ENCODE measurements around the gene ZNF669. TPM values are rescaled to one million over a fixed set of nuclear protein-coding genes. Genes with fewer than 3 reads are reported as not detected.

ZNF669 gene
- total RNA-seq, 2 experiments from 2014 or later, result 12.8 to 14.1 TPM

GRCh38 chr1:247077876-247078257 is 26.3 kb downstream of the ZNF669 start:
- Mint-ChIP-seq H3K27ac (no peak overlapping the region), H3K9me3 (peaks cover 20% of the 10 kb centered on the region), H3K36me3 (peaks cover 14% of the 10 kb centered on the region), H3K27me3 (peaks cover 7% of the 10 kb centered on the region), H3K4me1 (peaks cover 21% of the 10 kb centered on the region), H3K4me3 (peak overlapping the region; percentile 86)
- DNase-seq (no peak), ATAC-seq (ENCODE audit: low read depth) (no peak)
- POLR2A ChIA-PET, result interaction anchor here (1.1 kb wide), 2 partner anchors 133 to 146 kb away, joined by 3 to 6 read pairs; partner anchors contain the start of gene AHCTF1

GRCh38 chr1:247077213-247077612 is 26.9 kb downstream of the ZNF669 start:
- H3K9me3 Mint-ChIP-seq, result peaks cover 15% of the 10 kb centered on the region
- peaks cover 14% of the 10 kb centered on the region for H3K36me3 Mint-ChIP-seq
- ATAC-seq (ENCODE audit: low read depth), result no peak
- no peak for DNase-seq
- H3K4me3 Mint-ChIP-seq, result peak overlapping the region; percentile 86
- H3K27me3 Mint-ChIP-seq, result peaks cover 5% of the 10 kb centered on the region
- peaks cover 21% of the 10 kb centered on the region for H3K4me1 Mint-ChIP-seq
- H3K27ac Mint-ChIP-seq, result no peak overlapping the region
- POLR2A ChIA-PET, result no interaction called here

- Mint-ChIP-seq H3K4me3 (no peak overlapping the region), H3K4me1 (no peaks in the 10 kb centered on the region), H3K9me3 (peaks cover 35% of the 10 kb centered on the region), H3K27ac (no peak overlapping the region), H3K36me3 (peaks cover 13% of the 10 kb centered on the region), H3K27me3 (no peaks in the 10 kb centered on the region)
- ATAC-seq (ENCODE audit: low read depth), result no peak
- DNase-seq, result no peak
- POLR2A ChIA-PET, result no interaction called here
Observed at GRCh38 chr1:247070645-247071044, 33.5 kb downstream of the ZNF669 start.

GRCh38 chr1:247064304-247064703 is 39.9 kb downstream of the ZNF669 start:
- Mint-ChIP-seq H3K9me3 (peaks cover 34% of the 10 kb centered on the region), H3K27ac (no peak overlapping the region), H3K4me1 (no peaks in the 10 kb centered on the region), H3K36me3 (peaks cover 15% of the 10 kb centered on the region), H3K27me3 (no peaks in the 10 kb centered on the region), H3K4me3 (no peak overlapping the region)
- DNase-seq, result no peak
- no peak for ATAC-seq (ENCODE audit: low read depth)
- POLR2A ChIA-PET, result no interaction called here

GRCh38 chr1:247060771-247061170 is 43.4 kb downstream of the ZNF669 start:
- no peaks in the 10 kb centered on the region for H3K27me3 Mint-ChIP-seq
- H3K4me1 Mint-ChIP-seq, result peaks cover 1% of the 10 kb centered on the region
- DNase-seq (no peak), ATAC-seq (ENCODE audit: low read depth) (no peak)
- peaks cover 25% of the 10 kb centered on the region for H3K36me3 Mint-ChIP-seq
- H3K27ac Mint-ChIP-seq, result no peak overlapping the region
- peaks cover 24% of the 10 kb centered on the region for H3K9me3 Mint-ChIP-seq
- POLR2A ChIA-PET, result no interaction called here
- no peak overlapping the region for H3K4me3 Mint-ChIP-seq

- no peak overlapping the region for H3K27ac Mint-ChIP-seq
- peaks cover 20% of the 10 kb centered on the region for H3K36me3 Mint-ChIP-seq
- peaks cover 30% of the 10 kb centered on the region for H3K9me3 Mint-ChIP-seq
- DNase-seq, result no peak
- no peak overlapping the region for H3K4me3 Mint-ChIP-seq
- no peak for ATAC-seq (ENCODE audit: low read depth)
- POLR2A ChIA-PET, result no interaction called here
- H3K4me1 Mint-ChIP-seq, result peaks cover 8% of the 10 kb centered on the region
- H3K27me3 Mint-ChIP-seq, result no peaks in the 10 kb centered on the region
Observed at GRCh38 chr1:247056071-247056470, 48.1 kb downstream of the ZNF669 start.

- Mint-ChIP-seq H3K4me1 (peaks cover 8% of the 10 kb centered on the region), H3K36me3 (peaks cover 20% of the 10 kb centered on the region), H3K27me3 (no peaks in the 10 kb centered on the region), H3K4me3 (no peak overlapping the region), H3K27ac (peak overlapping the region; percentile 8), H3K9me3 (peaks cover 31% of the 10 kb centered on the region)
- POLR2A ChIA-PET, result no interaction called here
- no peak for DNase-seq
- no peak for ATAC-seq (ENCODE audit: low read depth)
Observed at GRCh38 chr1:247054992-247055415, 49.2 kb downstream of the ZNF669 start.

Other genes starting within 250 kb of the ZNF669 start
- gene AHCTF1, start 172.4 kb downstream of the ZNF669 start, total RNA-seq, result 10 to 100 TPM; 35.8 to 36.6 TPM
- gene ZNF695, start 96.3 kb downstream of the ZNF669 start, total RNA-seq, result under 1 TPM; 0.36 to 0.40 TPM
- 1 to 10 TPM; 1.5 to 1.6 TPM for gene ZNF670, start 25.5 kb downstream of the ZNF669 start, total RNA-seq
- 10 to 100 TPM; 28.6 to 29.0 TPM for gene ZNF124, start 67.7 kb upstream of the ZNF669 start, total RNA-seq
- gene VN1R5, start 151.7 kb upstream of the ZNF669 start, total RNA-seq, result not detected
- 10 to 100 TPM; 25.9 to 26.6 TPM for gene ZNF496, start 227.5 kb upstream of the ZNF669 start, total RNA-seq